OCI-LY7 (cell line): ENCODE measurements around the gene STIM1.

Experiments used
- CTCF ChIP-seq: fragments of 200-600 bp; sonication (generic); conservative IDR thresholded peaks from 2 replicates; pipeline ENCODE4 v1.5.1; 2014; ENCODE audit warnings: mild to moderate bottlenecking, antibody characterized with exemption, low read length, moderate library complexity, mixed read lengths
- EZH2phosphoT487 ChIP-seq: fragments of 200-600 bp; sonication (generic); IDR thresholded peaks from 2 replicates; pipeline ENCODE4 v1.6.1; 2018; ENCODE audit warnings: low read depth, borderline replicate concordance, mild to moderate bottlenecking, mixed run types, antibody characterized with exemption, low read length, moderate library complexity, mixed read lengths

- no peak for TF ChIP-seq CTCF
- no peak for TF ChIP-seq EZH2phosphoT487
Measured at GRCh38 chr11:4017129-4017528, 161.7 kb downstream of the STIM1 start.
